HG03460 (cell line): ENCODE results near the gene DNAJC13.

ENCODE experiments used
- ATAC-seq: cut with Tn5 transposase; IDR thresholded peaks from one replicate; pipeline ENCODE4 v1.9.1; 2021; ENCODE audit not compliant: unreplicated experiment

The DNAJC13 gene

DNA sequence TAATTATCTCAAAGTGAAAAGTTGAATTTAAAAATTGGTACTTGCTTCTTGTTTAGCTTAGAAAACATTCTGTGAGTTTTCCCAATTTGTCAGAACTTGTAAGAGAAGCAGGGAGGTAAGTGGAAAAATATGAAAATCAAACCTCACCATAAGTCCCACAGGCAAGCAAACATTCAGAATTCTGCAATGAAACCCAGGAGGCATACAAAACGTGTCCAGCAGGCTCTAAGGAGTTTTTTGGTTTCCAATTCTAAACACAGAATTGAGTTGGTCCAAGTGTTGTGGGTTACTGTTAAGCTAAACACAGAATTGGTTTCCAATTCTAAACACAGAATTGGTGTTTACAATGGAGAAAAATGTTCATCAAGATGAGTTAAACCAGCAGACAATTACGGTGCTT lies 152.7 kb downstream of the DNAJC13 start:
- no peak for ATAC-seq

DNA sequence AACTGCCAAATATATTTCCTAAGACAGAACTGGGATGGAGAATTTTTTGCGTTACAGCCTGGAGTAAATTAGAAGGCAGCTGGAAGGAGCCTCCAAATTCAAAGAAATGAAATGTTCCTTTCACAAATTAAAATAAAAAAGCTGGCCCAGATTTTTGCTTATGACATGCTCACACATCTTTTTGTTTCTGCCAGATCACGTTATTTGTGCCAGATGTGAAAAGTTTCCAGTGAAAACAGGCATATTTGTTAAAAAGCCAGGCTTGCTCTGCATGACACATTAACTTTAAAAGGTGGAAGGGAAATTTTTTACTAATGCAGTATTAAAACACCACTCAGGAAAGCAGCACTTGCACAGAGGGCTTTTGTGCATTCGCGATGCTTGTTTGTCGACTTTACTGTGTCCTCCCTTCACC lies 156.5 kb downstream of the DNAJC13 start:
- ATAC-seq: no peak

DNA sequence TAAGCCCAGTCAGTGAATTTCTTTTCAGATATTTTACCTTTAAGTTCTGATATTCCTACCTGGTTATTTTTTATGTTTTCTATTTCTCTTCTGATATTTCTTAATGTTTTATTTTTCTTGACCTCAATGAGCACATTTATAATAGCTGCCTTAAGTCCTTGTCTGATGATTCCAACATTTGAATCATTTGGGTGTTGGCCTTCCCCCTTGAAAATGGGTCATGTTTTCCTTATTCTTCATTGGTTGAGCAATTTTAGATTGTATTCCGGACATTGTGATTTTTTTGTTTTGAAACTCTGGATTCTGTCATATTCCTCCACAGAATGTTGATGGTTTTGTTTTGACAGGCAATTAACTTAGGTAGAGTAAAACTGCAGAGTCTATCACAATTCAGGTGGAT lies 170.1 kb downstream of the DNAJC13 start:
- no peak for ATAC-seq
